Measurements from ENCODE around the gene EEF1B2.

Gene EEF1B2

DNA sequence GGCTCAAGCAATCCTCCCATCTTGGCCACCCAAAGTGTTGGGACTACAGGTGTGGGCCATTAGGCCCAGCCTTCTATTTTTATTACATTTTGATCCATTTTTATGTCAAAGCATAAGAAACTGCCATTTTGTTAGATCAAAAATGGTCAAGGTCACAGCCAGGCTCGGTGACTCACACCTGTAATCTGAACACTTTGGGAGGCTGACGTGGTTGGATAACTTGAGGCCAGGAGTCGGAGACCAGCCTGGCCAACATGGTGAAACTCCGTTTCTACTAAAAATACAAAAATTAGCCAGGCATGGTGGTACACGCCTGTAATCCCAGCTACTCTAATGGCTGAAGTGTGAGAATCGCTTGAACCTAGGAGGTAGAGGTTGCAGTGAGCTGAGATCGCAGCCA lies 49.2 kb downstream of the EEF1B2 start:
- no peak overlapping the region for H3K4me3 ChIP-seq (ENCODE audit: low read length)
- peaks cover 2% of the 10 kb centered on the region for H3K9me3 ChIP-seq (ENCODE audit: low read length)
- peaks cover 7% of the 10 kb centered on the region for H3K36me3 ChIP-seq (ENCODE audit: insufficient read depth, low read length)
- peaks cover 23% of the 10 kb centered on the region for H3K4me1 ChIP-seq (ENCODE audit: insufficient read depth, low read length)
- no peaks in the 10 kb centered on the region for H3K27me3 ChIP-seq (ENCODE audit: insufficient read depth, low read length)
- no peak overlapping the region for H2AFZ ChIP-seq (ENCODE audit: low read depth, low read length)

- H3K4me3 ChIP-seq (ENCODE audit: low read length) = peak overlapping the region; percentile 62
These were observed 52.1 kb downstream of the EEF1B2 start for GRCh38 chr2:206211657-206212255.

More at GRCh38 chr2:206211657-206212255, 52.1 kb downstream of the EEF1B2 start:
- peaks cover under 1% of the 10 kb centered on the region for H3K36me3 ChIP-seq (ENCODE audit: insufficient read depth, low read length)
- H3K9me3 ChIP-seq (ENCODE audit: low read length) = peaks cover 2% of the 10 kb centered on the region
- H3K27me3 ChIP-seq (ENCODE audit: insufficient read depth, low read length) = no peaks in the 10 kb centered on the region
- H3K4me1 ChIP-seq (ENCODE audit: insufficient read depth, low read length) = peaks cover 28% of the 10 kb centered on the region
- H2AFZ ChIP-seq (ENCODE audit: low read depth, low read length) = peak overlapping the region; percentile 96

Data from neuron (in vitro differentiated cells).